Keratinocyte (primary cell): ENCODE data around the gene KIZ.

Source experiments
- EZH2 ChIP-seq: IDR thresholded peaks from one replicate; pipeline ENCODE4 v1.6.1; 2012; ENCODE audit warnings: inconsistent platforms, mild to moderate bottlenecking, low read length, moderate library complexity
- TF ChIP-seq, protein P1 (sequence below), 3 experiments: IDR thresholded peaks in 1 of 3; conservative IDR thresholded peaks in 1 of 3; optimal IDR thresholded peaks in 1 of 3; 2 replicates in 2 of 3; 3 replicates in 1 of 3; pipeline versions ENCODE3 to v1.5.1; 2011; ENCODE audit warnings: low read length in 3 of 3, mild to moderate bottlenecking in 3 of 3, moderate library complexity in 2 of 3, control low read depth in 1 of 3, inconsistent platforms in 1 of 3; ENCODE audit not compliant: insufficient read depth in 2 of 3; ENCODE audit errors: extremely low read depth in 1 of 3

DNA sequence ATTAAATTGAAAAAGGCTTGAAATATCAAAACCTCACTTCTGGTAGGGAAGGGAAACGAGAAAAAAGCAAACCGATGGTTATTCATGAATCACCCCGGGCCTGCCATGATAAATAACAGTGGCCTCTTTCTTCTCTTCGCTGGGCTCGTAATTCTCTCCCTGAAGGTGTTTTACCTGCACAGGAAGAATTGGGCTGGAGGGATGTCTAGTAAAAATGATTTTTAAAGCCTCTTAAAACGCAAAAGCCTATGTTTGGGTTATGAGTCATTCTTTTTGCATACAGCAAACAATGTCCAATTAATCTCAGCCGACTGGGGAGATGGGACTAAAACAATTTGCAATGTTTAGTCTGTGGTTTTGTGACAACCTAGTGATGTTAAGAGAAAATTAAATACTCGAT is 36.5 kb upstream of the KIZ start:
- no peak for TF ChIP-seq EZH2
- TF ChIP-seq, protein P1, sequence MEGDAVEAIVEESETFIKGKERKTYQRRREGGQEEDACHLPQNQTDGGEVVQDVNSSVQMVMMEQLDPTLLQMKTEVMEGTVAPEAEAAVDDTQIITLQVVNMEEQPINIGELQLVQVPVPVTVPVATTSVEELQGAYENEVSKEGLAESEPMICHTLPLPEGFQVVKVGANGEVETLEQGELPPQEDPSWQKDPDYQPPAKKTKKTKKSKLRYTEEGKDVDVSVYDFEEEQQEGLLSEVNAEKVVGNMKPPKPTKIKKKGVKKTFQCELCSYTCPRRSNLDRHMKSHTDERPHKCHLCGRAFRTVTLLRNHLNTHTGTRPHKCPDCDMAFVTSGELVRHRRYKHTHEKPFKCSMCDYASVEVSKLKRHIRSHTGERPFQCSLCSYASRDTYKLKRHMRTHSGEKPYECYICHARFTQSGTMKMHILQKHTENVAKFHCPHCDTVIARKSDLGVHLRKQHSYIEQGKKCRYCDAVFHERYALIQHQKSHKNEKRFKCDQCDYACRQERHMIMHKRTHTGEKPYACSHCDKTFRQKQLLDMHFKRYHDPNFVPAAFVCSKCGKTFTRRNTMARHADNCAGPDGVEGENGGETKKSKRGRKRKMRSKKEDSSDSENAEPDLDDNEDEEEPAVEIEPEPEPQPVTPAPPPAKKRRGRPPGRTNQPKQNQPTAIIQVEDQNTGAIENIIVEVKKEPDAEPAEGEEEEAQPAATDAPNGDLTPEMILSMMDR (optimal IDR thresholded peaks at IDR 0.05 in 1 of 3, IDR thresholded peaks at IDR 0.05 in 1 of 3, conservative IDR thresholded peaks at IDR 0.05 in 1 of 3; ENCODE audit: extremely low read depth in 1 of 3, insufficient read depth in 2 of 3, low read length in 3 of 3), result no peak
